Colonic mucosa (tissue), 4 donors: ENCODE data around the gene FHIT. TPM values are rescaled to one million over a fixed set of nuclear protein-coding genes. Genes with fewer than 3 reads are reported as not detected.

Experiments used
- DNase-seq: peaks from one replicate; pipeline ENCODE4 v3.0.0-alpha.2; 2020
- H3K27ac ChIP-seq: fragments of 200-600 bp; one replicate; pipeline ENCODE4 v1.8.0; 2021
- H3K27me3 ChIP-seq: fragments of 200-600 bp; one replicate; pipeline ENCODE4 v1.8.0; 2021
- H3K36me3 ChIP-seq: fragments of 200-600 bp; one replicate; pipeline ENCODE4 v1.8.0; 2021
- H3K4me1 ChIP-seq: fragments of 200-600 bp; one replicate; pipeline ENCODE4 v1.8.0; 2021; ENCODE audit warnings: mild to moderate bottlenecking
- H3K4me3 ChIP-seq: fragments of 200-600 bp; one replicate; pipeline ENCODE4 v1.8.0; 2021
- H3K9ac ChIP-seq, 2 donors: one replicate each; pipeline ENCODE4 v1.7.0; 2013; ENCODE audit warnings: control low read depth in 2 of 2, low read depth in 2 of 2, low read length in 2 of 2
- H3K9me3 ChIP-seq: fragments of 200-600 bp; one replicate; pipeline ENCODE4 v1.8.0; 2021
- CTCF ChIP-seq: fragments of 200-600 bp; IDR thresholded peaks from one replicate; pipeline ENCODE4 v1.8.0; 2022; ENCODE audit warnings: antibody characterized with exemption, mild to moderate bottlenecking
- intact Hi-C: fragments of 100-400 bp; cut with DNase I; formaldehyde crosslinking; loops from one replicate; pipeline ENCODE4 v1.14.1; 2022
- total RNA-seq, 2 donors: library from RNA; stranded (reverse); fragmentation: NEBNext Ultra II Directional in 1 of 2; extraction: Animal tissue kit (Norgen Biotek cat#: 25700) in 1 of 2; gene quantifications; one replicate each; pipeline ENCODE4 v1.2.1, GENCODE V29; 2021
- donor health status: healthy.
- donor health status: DM: no; HTN: no; CAD: no.
- donor health status: DM: no; HTN: no; CAD: no.

Gene FHIT
- total RNA-seq, 2 donors from 2014 or later = 7.7 to 9.4 TPM

GRCh38 chr3:60434950-60435349 lies 816.3 kb downstream of the FHIT start:
- Histone ChIP-seq H3K36me3 (no peaks in the 10 kb centered on the region), H3K4me1 (no peaks in the 10 kb centered on the region), H3K27me3 (no peaks in the 10 kb centered on the region), H3K9ac (no peak overlapping the region), H3K27ac (no peak overlapping the region), H3K9me3 (no peaks in the 10 kb centered on the region), H3K4me3 (no peak overlapping the region)
- DNase-seq = no peak
- no peak for TF ChIP-seq CTCF
- intact Hi-C loops = no loop called here

- Histone ChIP-seq H3K9me3 (no peaks in the 10 kb centered on the region), H3K4me3 (no peak overlapping the region), H3K9ac (no peak overlapping the region), H3K27me3 (no peaks in the 10 kb centered on the region), H3K4me1 (no peaks in the 10 kb centered on the region), H3K27ac (no peak overlapping the region), H3K36me3 (no peaks in the 10 kb centered on the region)
- no peak for TF ChIP-seq CTCF
- no peak for DNase-seq
- intact Hi-C loops = no loop called here
Observed at GRCh38 chr3:60434323-60434722, 816.9 kb downstream of the FHIT start.

GRCh38 chr3:60431599-60431958 lies 819.7 kb downstream of the FHIT start:
- no peak for TF ChIP-seq CTCF
- no peaks in the 10 kb centered on the region for H3K36me3 ChIP-seq
- H3K4me3 ChIP-seq = no peak overlapping the region
- DNase-seq = no peak
- no peaks in the 10 kb centered on the region for H3K27me3 ChIP-seq
- no peaks in the 10 kb centered on the region for H3K4me1 ChIP-seq
- no peak overlapping the region for H3K27ac ChIP-seq
- H3K9ac ChIP-seq = no peak overlapping the region
- no peaks in the 10 kb centered on the region for H3K9me3 ChIP-seq
- intact Hi-C loops = no loop called here

GRCh38 chr3:60430205-60430604 lies 821.0 kb downstream of the FHIT start:
- intact Hi-C loops = no loop called here
- no peaks in the 10 kb centered on the region for H3K27me3 ChIP-seq
- H3K27ac ChIP-seq = no peak overlapping the region
- no peak overlapping the region for H3K9ac ChIP-seq
- H3K4me1 ChIP-seq = no peaks in the 10 kb centered on the region
- H3K9me3 ChIP-seq = no peaks in the 10 kb centered on the region
- no peaks in the 10 kb centered on the region for H3K36me3 ChIP-seq
- no peak overlapping the region for H3K4me3 ChIP-seq
- DNase-seq = no peak
- TF ChIP-seq CTCF = no peak

DNA sequence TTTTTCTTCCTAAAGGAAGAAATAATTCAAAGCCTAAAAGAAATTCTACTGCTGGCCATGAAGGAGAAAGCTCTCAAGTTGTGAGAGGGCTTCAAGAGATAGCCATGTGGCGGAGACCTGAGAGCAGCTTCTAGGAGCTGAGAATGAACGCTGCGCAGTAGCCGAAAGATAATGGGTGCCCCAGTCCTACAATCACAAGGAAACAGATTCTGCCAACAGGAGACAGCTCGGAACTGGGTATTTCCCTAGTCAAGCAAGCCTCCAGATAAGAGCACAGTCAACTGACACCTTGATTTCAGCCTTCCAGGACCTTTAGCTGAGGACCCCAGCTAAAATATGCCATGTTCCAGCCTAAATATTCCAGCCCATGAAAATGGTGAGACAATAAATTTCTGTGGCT lies 824.1 kb downstream of the FHIT start:
- Histone ChIP-seq H3K4me3 (no peak overlapping the region), H3K9ac (no peak overlapping the region), H3K36me3 (no peaks in the 10 kb centered on the region), H3K9me3 (no peaks in the 10 kb centered on the region), H3K27me3 (no peaks in the 10 kb centered on the region), H3K27ac (no peak overlapping the region), H3K4me1 (no peaks in the 10 kb centered on the region)
- DNase-seq = no peak
- no peak for TF ChIP-seq CTCF
- intact Hi-C loops = no loop called here

GRCh38 chr3:60424942-60425341 lies 826.3 kb downstream of the FHIT start:
- intact Hi-C loops = no loop called here
- TF ChIP-seq CTCF = no peak
- Histone ChIP-seq H3K27ac (no peak overlapping the region), H3K4me3 (no peak overlapping the region), H3K9ac (no peak overlapping the region), H3K9me3 (no peaks in the 10 kb centered on the region), H3K27me3 (no peaks in the 10 kb centered on the region), H3K36me3 (no peaks in the 10 kb centered on the region), H3K4me1 (no peaks in the 10 kb centered on the region)
- DNase-seq = no peak
